Esophagus muscularis mucosa (tissue), 4 donors: ENCODE results near the gene AGPAT4. TPM values are rescaled to one million over a fixed set of nuclear protein-coding genes. Genes with fewer than 3 reads are reported as not detected.

Source experiments
- DNase-seq: peaks from one replicate; pipeline ENCODE4 v3.0.0-alpha.2; 2017; ENCODE audit errors: extremely low spot score
- H3K27ac ChIP-seq, 4 donors: fragments of 200-600 bp; sonication (generic); replicated peaks in 1 of 4; 1 replicate in 3 of 4; 2 replicates in 1 of 4; pipeline ENCODE4 v1.5.1; 2016 to 2019; ENCODE audit warnings: mild to moderate bottlenecking in 1 of 4
- H3K27me3 ChIP-seq, 4 donors: fragments of 200-600 bp; sonication (generic); one replicate each; pipeline versions ENCODE4 v1.5.1 to v1.6.0; 2016 to 2019
- H3K36me3 ChIP-seq, 4 donors: fragments of 200-600 bp; sonication (generic); one replicate each; pipeline ENCODE4 v1.5.1; 2016 to 2019
- H3K4me1 ChIP-seq, 4 donors: fragments of 200-600 bp; sonication (generic); one replicate each; pipeline ENCODE4 v1.5.1; 2016 to 2019
- H3K4me3 ChIP-seq, 4 donors: fragments of 200-600 bp; sonication (generic); 1 replicate in 2 of 4; 2 replicates in 2 of 4; pipeline ENCODE4 v1.5.1; 2016 to 2019; ENCODE audit warnings: mild to moderate bottlenecking in 4 of 4, moderate library complexity in 1 of 4
- H3K9me3 ChIP-seq, 4 donors: fragments of 200-600 bp; sonication (generic); 1 replicate in 3 of 4; 2 replicates in 1 of 4; pipeline ENCODE4 v1.5.1; 2016 to 2019
- EP300 ChIP-seq: sonication (generic); formaldehyde crosslinking; IDR thresholded peaks from one replicate; pipeline ENCODE4 v1.6.1; 2017; ENCODE audit warnings: antibody characterized with exemption
- POLR2A ChIP-seq: fragments of 450-650 bp; IDR thresholded peaks from one replicate; pipeline ENCODE4 v1.6.1; 2017; ENCODE audit warnings: antibody characterized with exemption, moderate library complexity, mild to moderate bottlenecking, low read depth
- POLR2AphosphoS5 ChIP-seq, 2 donors: sonication (generic); formaldehyde crosslinking; IDR thresholded peaks; one replicate each; pipeline ENCODE4 v1.6.1; 2017; ENCODE audit warnings: antibody characterized with exemption in 2 of 2
- WGBS: methylation state at CpG from one replicate; pipeline ENCODE4 v1.1.5; 2018; 5-methylcytosine and 5-hydroxymethylcytosine counted together
- intact Hi-C: fragments of 100-400 bp; cut with DNase I; formaldehyde crosslinking; loops from one replicate; pipeline ENCODE4 v1.15.1; 2023
- total RNA-seq, 4 donors: library from RNA; depleted of rRNA; stranded (reverse); fragments of >200 nt; gene quantifications; one replicate each; pipeline versions ENCODE4 v1.1.0 to v1.2.1, GENCODE V29; 2016
- TF ChIP-seq, protein P1 (sequence below), 3 experiments: fragments of 200-600 bp in 2 of 3; fragments of 450-650 bp in 1 of 3; sonication (generic) in 2 of 3; IDR thresholded peaks; one replicate each; pipeline ENCODE4 v1.5.1; 2017 to 2019; ENCODE audit warnings: antibody characterized with exemption in 3 of 3, mild to moderate bottlenecking in 2 of 3, moderate library complexity in 1 of 3

The AGPAT4 gene
- total RNA-seq, 4 donors from 2014 or later, result 7.9 to 12.6 (median 10.0) TPM

DNA sequence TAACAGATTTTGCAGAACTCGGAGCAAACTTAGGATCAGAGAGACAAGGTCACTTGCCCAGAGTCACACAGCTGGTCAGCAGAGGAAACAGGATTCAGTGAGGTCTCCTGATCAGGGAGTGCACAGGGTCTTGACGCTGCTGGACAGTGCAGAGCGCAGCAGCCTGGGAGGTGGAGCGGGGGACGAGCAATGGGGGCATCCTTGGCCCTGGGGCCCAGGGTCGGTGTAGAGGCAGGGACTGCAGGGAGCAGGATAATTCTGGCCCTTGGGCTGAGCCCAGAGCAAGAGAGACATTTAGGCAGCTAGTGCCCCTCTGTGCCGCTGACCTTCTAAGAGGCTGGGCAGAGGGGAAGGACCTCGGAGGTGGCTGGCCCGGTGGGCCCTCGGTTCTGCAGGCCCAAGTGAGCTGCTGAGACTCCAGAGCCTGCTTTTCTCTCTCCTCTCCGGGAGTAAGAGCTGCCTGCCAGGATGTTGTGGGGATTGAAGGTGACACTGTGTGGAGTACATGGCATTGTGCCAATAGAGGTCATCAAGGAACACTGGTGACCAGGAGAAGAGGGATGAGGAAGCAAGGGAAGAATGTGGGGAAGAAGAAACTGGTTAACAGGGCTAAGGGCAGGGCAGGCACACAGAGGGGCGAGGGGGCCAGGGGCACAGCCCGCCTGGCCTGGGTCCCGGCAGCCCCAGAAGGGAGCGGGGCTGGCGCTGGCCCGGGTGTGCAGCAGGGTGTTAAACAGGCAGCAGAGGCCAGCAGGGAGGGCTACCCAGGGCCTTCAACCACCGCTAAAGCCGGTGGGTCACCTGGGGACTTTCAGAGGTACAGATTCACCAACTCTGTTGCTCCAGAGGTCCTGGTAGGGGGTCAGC, 122.0 kb downstream of the AGPAT4 start:
- H3K36me3 ChIP-seq, result peaks cover 0 to 82% (median 27%) of the 10 kb centered on the region in 4 donors
- intact Hi-C loops, result no loop called here

GRCh38 chr6:161151059-161151645, 122.7 kb downstream of the AGPAT4 start:
- Histone ChIP-seq H3K36me3 (peaks cover 0 to 83% (median 32%) of the 10 kb centered on the region in 4 donors), H3K9me3 (no peaks in the 10 kb centered on the region)

More for the DNA sequence above, 122.0 kb downstream of the AGPAT4 start:
- no peaks in the 10 kb centered on the region for H3K9me3 ChIP-seq
- no peak overlapping the region for H3K4me3 ChIP-seq
- no peak overlapping the region for H3K27ac ChIP-seq
- no peak for DNase-seq
- WGBS, result 88% methylated on average over 13 of the region's 19 CpGs
- H3K4me1 ChIP-seq, result no peaks in the 10 kb centered on the region
- TF ChIP-seq EP300, result no peak
- TF ChIP-seq, protein P1, sequence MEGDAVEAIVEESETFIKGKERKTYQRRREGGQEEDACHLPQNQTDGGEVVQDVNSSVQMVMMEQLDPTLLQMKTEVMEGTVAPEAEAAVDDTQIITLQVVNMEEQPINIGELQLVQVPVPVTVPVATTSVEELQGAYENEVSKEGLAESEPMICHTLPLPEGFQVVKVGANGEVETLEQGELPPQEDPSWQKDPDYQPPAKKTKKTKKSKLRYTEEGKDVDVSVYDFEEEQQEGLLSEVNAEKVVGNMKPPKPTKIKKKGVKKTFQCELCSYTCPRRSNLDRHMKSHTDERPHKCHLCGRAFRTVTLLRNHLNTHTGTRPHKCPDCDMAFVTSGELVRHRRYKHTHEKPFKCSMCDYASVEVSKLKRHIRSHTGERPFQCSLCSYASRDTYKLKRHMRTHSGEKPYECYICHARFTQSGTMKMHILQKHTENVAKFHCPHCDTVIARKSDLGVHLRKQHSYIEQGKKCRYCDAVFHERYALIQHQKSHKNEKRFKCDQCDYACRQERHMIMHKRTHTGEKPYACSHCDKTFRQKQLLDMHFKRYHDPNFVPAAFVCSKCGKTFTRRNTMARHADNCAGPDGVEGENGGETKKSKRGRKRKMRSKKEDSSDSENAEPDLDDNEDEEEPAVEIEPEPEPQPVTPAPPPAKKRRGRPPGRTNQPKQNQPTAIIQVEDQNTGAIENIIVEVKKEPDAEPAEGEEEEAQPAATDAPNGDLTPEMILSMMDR (IDR thresholded peaks at IDR 0.05), result no peak
- TF ChIP-seq POLR2A, result no peak
- no peak for TF ChIP-seq POLR2AphosphoS5 (IDR thresholded peaks at IDR 0.05)
- no peaks in the 10 kb centered on the region for H3K27me3 ChIP-seq

GRCh38 chr6:161150566-161150965, 123.3 kb downstream of the AGPAT4 start:
- no peak overlapping the region for H3K27ac ChIP-seq
- H3K36me3 ChIP-seq, result peaks cover 0 to 83% (median 34%) of the 10 kb centered on the region in 4 donors
- no peaks in the 10 kb centered on the region for H3K27me3 ChIP-seq
- no peaks in the 10 kb centered on the region for H3K4me1 ChIP-seq
- no peak overlapping the region for H3K4me3 ChIP-seq
- 98% methylated on average over 7 of the region's 8 CpGs for WGBS
- intact Hi-C loops, result no loop called here
- no peak for DNase-seq
- TF ChIP-seq EP300 (no peak), POLR2AphosphoS5 (IDR thresholded peaks at IDR 0.05) (no peak), POLR2A (no peak)
- H3K9me3 ChIP-seq, result no peaks in the 10 kb centered on the region

More at GRCh38 chr6:161151059-161151645, 122.7 kb downstream of the AGPAT4 start:
- 97% methylated on average over 18 of the region's 18 CpGs for WGBS
- Histone ChIP-seq H3K27me3 (no peaks in the 10 kb centered on the region), H3K4me3 (no peak overlapping the region), H3K4me1 (no peaks in the 10 kb centered on the region), H3K27ac (no peak overlapping the region)
- DNase-seq, result no peak
- TF ChIP-seq POLR2AphosphoS5 (IDR thresholded peaks at IDR 0.05) (no peak), EP300 (no peak), POLR2A (no peak)
- TF ChIP-seq, protein P1 (IDR thresholded peaks at IDR 0.05), result no peak
- intact Hi-C loops, result no loop called here

DNA sequence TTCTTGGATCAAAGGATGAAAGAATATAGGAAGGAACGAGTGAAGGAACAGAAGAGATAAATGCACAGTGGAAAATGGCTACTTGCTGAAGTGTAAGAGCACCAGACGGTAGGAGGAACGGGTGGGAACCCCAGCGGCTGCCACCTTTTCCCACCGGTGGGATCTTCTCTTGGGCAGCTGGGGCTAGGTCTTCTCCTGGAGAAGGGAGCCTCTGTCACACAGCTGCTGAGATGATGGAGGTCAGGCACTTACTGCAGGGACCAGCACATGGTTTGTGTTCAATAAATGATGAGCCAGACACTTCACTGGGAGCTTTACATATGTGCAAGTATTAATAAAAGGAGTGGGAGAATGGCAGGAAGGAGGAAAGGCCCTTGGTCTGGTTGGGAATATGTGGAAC, 123.7 kb downstream of the AGPAT4 start:
- no peaks in the 10 kb centered on the region for H3K9me3 ChIP-seq
- no peaks in the 10 kb centered on the region for H3K27me3 ChIP-seq
- no peak for DNase-seq
- 94% methylated on average over 5 of the region's 5 CpGs for WGBS
- no peaks in the 10 kb centered on the region for H3K4me1 ChIP-seq
- no peak overlapping the region for H3K4me3 ChIP-seq
- H3K27ac ChIP-seq, result no peak overlapping the region
- intact Hi-C loops, result no loop called here
- peaks cover 0 to 82% (median 34%) of the 10 kb centered on the region in 4 donors for H3K36me3 ChIP-seq
- TF ChIP-seq POLR2AphosphoS5 (IDR thresholded peaks at IDR 0.05), result no peak
- no peak for TF ChIP-seq EP300
- TF ChIP-seq, protein P1 (IDR thresholded peaks at IDR 0.05), result no peak
- no peak for TF ChIP-seq POLR2A
